Measurements from ENCODE around the gene ZDHHC24. TPM values are rescaled to one million over a fixed set of nuclear protein-coding genes. Genes with fewer than 3 reads are reported as not detected.

Gene ZDHHC24
- total and polyA plus RNA-seq, 8 donors = 2.6 to 73.9 (median 7.3) TPM

DNA sequence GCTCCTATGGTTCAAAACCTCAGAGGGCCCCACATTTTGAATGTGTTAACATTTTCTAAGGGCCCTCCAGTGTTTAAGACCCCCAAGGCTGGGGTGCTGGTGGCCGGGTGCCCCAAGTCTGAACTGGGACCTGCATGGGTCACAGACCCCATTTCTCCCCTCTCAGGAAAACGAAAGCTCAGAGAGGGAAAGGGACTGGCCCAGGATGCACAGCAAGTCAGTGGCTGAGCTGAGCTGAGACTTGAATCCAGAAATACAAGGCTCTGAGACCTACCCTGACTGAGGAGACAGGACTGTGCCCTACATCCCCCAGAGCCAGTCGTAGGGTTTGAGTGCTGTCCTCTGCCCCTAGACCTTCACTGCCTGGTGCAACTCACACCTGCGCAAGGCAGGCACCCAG, 5.0 kb upstream of the ZDHHC24 start:
- peaks cover 9 to 13% (median 12%) of the 10 kb centered on the region in 4 donors for H3K4me1 ChIP-seq
- TF ChIP-seq EP300 (IDR thresholded peaks at IDR 0.05) = no peak
- TF ChIP-seq POLR2AphosphoS5 (IDR thresholded peaks at IDR 0.05) = no peak
- no peak overlapping the region for H3K4me3 ChIP-seq
- H3K27me3 ChIP-seq = peaks cover 0 to 4% (median 0%) of the 10 kb centered on the region in 3 donors
- WGBS, 5 donors = 79 to 91% (median 85%) methylated on average over 4 of the region's 4 CpGs
- DNase-seq = no peak
- no peaks in the 10 kb centered on the region for H3K9me3 ChIP-seq
- H3K27ac ChIP-seq = no peak overlapping the region
- H3K36me3 ChIP-seq = no peaks in the 10 kb centered on the region
- intact Hi-C loops (cut with DNase I; ENCODE audit: low total_unique reads) = no loop called here

DNA sequence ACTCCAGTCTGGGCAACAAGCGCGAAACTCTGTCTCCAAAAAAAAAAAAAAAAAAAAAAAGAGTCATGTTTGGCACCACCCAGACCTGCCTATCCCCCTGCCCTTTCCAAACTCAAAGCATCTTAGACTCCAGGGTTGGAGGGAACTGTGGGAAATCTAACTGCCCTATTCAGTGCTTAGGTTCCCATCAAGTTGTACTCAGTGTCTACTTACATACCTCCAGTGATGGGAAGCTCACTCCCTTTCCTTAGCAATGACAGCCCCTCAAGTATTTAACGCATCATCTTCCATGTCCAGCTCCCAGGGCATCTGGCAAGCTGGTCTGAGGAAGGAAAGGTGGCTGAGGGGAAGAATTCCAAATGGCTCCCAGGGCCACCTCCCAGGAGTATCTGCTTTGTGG, 3.8 kb upstream of the ZDHHC24 start:
- Histone ChIP-seq H3K4me1 (peaks cover 17 to 24% (median 22%) of the 10 kb centered on the region in 4 donors), H3K27me3 (peaks cover 0 to 4% (median 0%) of the 10 kb centered on the region in 3 donors), H3K4me3 (no peak overlapping the region), H3K9me3 (no peaks in the 10 kb centered on the region), H3K36me3 (no peaks in the 10 kb centered on the region), H3K27ac (no peak overlapping the region)
- TF ChIP-seq, protein P1, sequence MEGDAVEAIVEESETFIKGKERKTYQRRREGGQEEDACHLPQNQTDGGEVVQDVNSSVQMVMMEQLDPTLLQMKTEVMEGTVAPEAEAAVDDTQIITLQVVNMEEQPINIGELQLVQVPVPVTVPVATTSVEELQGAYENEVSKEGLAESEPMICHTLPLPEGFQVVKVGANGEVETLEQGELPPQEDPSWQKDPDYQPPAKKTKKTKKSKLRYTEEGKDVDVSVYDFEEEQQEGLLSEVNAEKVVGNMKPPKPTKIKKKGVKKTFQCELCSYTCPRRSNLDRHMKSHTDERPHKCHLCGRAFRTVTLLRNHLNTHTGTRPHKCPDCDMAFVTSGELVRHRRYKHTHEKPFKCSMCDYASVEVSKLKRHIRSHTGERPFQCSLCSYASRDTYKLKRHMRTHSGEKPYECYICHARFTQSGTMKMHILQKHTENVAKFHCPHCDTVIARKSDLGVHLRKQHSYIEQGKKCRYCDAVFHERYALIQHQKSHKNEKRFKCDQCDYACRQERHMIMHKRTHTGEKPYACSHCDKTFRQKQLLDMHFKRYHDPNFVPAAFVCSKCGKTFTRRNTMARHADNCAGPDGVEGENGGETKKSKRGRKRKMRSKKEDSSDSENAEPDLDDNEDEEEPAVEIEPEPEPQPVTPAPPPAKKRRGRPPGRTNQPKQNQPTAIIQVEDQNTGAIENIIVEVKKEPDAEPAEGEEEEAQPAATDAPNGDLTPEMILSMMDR (IDR thresholded peaks at IDR 0.05) = no peak
- TF ChIP-seq EP300 (IDR thresholded peaks at IDR 0.05) (no peak), POLR2AphosphoS5 (IDR thresholded peaks at IDR 0.05) (no peak), POLR2A (IDR thresholded peaks at IDR 0.05) (no peak)
- WGBS, 5 donors = 82 to 97% (median 94%) methylated on average over 3 of the region's 3 CpGs
- intact Hi-C loops (cut with DNase I; ENCODE audit: low total_unique reads) = no loop called here
- DNase-seq = no peak

DNA sequence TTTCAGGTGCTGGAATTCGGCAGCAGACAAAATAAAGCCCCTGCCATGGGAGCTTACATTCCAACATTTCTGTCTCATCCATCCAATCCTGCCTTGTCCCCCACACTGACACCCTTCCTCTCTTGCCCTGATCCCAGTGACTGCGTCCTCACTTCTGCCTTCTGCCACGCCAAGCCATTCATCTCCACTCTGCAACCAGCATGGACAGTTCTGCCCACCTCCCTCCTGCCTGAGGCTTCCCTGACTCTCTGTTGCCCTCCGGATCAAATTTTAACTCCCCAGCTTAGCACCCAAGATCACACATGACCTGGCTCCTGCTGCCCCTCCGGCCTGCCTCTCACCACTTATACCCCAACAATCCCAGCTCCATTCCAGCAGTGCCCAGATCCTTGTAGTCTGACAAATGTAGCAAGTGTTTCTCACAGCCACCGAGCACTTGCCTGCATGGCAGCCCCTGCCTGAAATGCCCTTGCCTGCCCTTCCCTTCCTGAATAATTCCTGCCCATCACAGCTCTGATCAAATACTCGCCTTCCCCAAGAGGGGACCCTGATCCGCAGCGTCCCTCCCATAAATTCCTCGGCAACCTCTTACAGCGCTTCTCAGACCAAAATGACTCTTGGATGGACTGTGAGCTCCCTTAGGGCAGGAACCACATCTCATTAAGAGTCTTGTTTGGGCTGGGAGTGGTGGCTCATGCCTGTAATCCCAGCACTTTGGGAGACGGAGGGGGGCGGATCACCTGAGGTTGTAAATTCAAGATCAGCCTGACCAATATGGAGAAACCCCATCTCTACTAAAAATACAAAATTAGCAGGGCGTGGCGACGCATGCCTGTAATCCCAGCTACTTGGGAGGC, 3.2 kb upstream of the ZDHHC24 start:
- no peaks in the 10 kb centered on the region for H3K36me3 ChIP-seq
- DNase-seq = no peak
- H3K27me3 ChIP-seq = peaks cover 0 to 4% (median 0%) of the 10 kb centered on the region in 3 donors
- 50 to 58% (median 52%) methylated on average over 16 of the region's 16 CpGs for WGBS, 5 donors
- intact Hi-C loops (cut with DNase I; ENCODE audit: low total_unique reads) = no loop called here
- no peak overlapping the region for H3K27ac ChIP-seq
- H3K4me1 ChIP-seq = peaks cover 17 to 30% (median 29%) of the 10 kb centered on the region in 4 donors
- H3K4me3 ChIP-seq = no peak overlapping the region
- H3K9me3 ChIP-seq = no peaks in the 10 kb centered on the region
- TF ChIP-seq POLR2A (IDR thresholded peaks at IDR 0.05) = no peak
- no peak for TF ChIP-seq POLR2AphosphoS5 (IDR thresholded peaks at IDR 0.05)
- TF ChIP-seq EP300 (IDR thresholded peaks at IDR 0.05) = no peak
- TF ChIP-seq, protein P1 (IDR thresholded peaks at IDR 0.05) = no peak

DNA sequence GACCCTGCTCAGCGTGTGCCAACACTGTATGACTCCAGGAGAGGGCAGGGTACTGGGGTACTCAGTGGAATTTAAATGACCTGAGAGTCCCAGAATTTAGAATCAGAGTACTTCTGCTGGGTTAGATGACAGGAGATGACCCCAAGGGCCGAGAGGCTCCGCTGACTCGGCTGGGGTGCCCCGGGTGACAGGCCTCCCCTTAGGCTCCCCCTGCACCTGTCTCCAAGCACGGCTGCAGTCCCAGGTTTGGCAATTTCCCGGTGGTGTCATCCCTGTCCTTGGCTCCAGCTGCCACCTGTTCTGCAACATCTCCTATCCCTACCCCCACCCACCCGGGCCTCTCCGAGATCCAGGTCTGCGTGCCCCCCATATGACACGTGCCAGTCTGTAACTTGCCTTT, 2.2 kb upstream of the ZDHHC24 start:
- Histone ChIP-seq H3K27me3 (peaks cover 0 to 4% (median 0%) of the 10 kb centered on the region in 3 donors), H3K4me1 (peaks cover 17 to 38% (median 37%) of the 10 kb centered on the region in 4 donors), H3K27ac (no peak overlapping the region), H3K4me3 (no peak overlapping the region), H3K9me3 (no peaks in the 10 kb centered on the region), H3K36me3 (peaks cover 0 to 6% (median 4%) of the 10 kb centered on the region in 4 donors)
- intact Hi-C loops (cut with DNase I; ENCODE audit: low total_unique reads) = no loop called here
- 40 to 55% (median 51%) methylated on average over 11 of the region's 11 CpGs for WGBS, 5 donors
- no peak for DNase-seq
- TF ChIP-seq, protein P1 (IDR thresholded peaks at IDR 0.05) = no peak
- no peak for TF ChIP-seq POLR2A (IDR thresholded peaks at IDR 0.05)
- TF ChIP-seq POLR2AphosphoS5 (IDR thresholded peaks at IDR 0.05) = no peak
- no peak for TF ChIP-seq EP300 (IDR thresholded peaks at IDR 0.05)

DNA sequence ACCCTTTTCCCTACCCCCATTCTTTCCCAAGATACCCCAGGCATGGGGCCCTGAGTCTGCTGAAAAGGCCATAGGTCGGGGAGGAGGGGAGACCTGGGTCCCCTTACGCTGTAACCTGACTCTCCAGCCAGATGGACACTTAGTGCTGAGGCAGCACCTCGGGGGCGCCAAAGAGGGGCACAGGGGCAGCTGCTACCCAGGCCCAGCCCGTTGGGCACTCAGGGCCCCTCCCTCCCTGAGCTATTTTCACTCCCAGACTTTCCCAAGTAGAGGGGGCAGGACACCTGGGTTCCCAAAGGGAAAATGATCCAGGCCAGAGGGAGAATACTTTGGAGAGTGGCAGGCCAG, 1.8 kb upstream of the ZDHHC24 start:
- WGBS, 5 donors = 27 to 50% (median 39%) methylated on average over 3 to 5 of the region's 5 CpGs
- Histone ChIP-seq H3K36me3 (peaks cover 0 to 10% (median 8%) of the 10 kb centered on the region in 4 donors), H3K27ac (no peak overlapping the region), H3K4me1 (peaks cover 17 to 40% (median 37%) of the 10 kb centered on the region in 4 donors), H3K27me3 (peaks cover 0 to 4% (median 0%) of the 10 kb centered on the region in 3 donors), H3K4me3 (no peak overlapping the region), H3K9me3 (no peaks in the 10 kb centered on the region)
- intact Hi-C loops (cut with DNase I; ENCODE audit: low total_unique reads) = no loop called here
- TF ChIP-seq, protein P1 (IDR thresholded peaks at IDR 0.05) = no peak
- TF ChIP-seq EP300 (IDR thresholded peaks at IDR 0.05) = no peak
- TF ChIP-seq POLR2A (IDR thresholded peaks at IDR 0.05) = no peak
- no peak for TF ChIP-seq POLR2AphosphoS5 (IDR thresholded peaks at IDR 0.05)
- DNase-seq = no peak
